ENCODE results near the gene IL23R.

DNA sequence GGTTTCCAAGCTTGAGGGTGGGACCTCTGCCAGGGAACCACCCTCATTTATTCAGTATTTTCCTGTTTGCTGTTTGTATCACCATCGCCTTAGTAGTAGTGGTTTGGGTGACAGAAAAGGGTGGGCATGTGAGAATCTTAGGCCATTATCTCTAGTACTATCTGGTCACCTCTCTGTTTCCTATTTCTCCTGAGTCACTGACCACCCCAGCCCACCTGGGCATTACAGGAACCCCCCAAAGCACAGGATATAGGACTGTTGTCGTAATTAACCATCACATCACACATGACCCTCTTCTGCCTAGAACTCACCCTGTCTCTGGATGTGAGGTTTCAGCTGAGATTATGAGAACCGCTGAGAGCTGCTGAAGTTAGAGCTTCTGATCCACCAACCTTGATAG lies 60.4 kb downstream of the IL23R start:
- TF ChIP-seq, protein P1, sequence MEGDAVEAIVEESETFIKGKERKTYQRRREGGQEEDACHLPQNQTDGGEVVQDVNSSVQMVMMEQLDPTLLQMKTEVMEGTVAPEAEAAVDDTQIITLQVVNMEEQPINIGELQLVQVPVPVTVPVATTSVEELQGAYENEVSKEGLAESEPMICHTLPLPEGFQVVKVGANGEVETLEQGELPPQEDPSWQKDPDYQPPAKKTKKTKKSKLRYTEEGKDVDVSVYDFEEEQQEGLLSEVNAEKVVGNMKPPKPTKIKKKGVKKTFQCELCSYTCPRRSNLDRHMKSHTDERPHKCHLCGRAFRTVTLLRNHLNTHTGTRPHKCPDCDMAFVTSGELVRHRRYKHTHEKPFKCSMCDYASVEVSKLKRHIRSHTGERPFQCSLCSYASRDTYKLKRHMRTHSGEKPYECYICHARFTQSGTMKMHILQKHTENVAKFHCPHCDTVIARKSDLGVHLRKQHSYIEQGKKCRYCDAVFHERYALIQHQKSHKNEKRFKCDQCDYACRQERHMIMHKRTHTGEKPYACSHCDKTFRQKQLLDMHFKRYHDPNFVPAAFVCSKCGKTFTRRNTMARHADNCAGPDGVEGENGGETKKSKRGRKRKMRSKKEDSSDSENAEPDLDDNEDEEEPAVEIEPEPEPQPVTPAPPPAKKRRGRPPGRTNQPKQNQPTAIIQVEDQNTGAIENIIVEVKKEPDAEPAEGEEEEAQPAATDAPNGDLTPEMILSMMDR (IDR thresholded peaks at IDR 0.05), result no peak
- no peak for TF ChIP-seq EZH2 (IDR thresholded peaks at IDR 0.05; ENCODE audit: borderline replicate concordance, insufficient read depth, low read depth, low read length, poor library complexity, severe bottlenecking)
